GM18526 (cell line): ENCODE results near the gene GNAZ.

Source experiments
- POLR2A ChIP-seq: IDR thresholded peaks from 3 replicates; pipeline ENCODE4 v1.6.1; 2011; ENCODE audit not compliant: insufficient read length; ENCODE audit errors: extremely low read depth

Gene GNAZ

GRCh38 chr22:23058481-23059283, 11.6 kb upstream of the GNAZ start:
- no peak for TF ChIP-seq POLR2A

- no peak for TF ChIP-seq POLR2A
These were observed 10.9 kb upstream of the GNAZ start for GRCh38 chr22:23059284-23059948.

- TF ChIP-seq POLR2A: no peak
These were observed 9.5 kb upstream of the GNAZ start for GRCh38 chr22:23060612-23061400.

- no peak for TF ChIP-seq POLR2A
These were observed 8.6 kb upstream of the GNAZ start for GRCh38 chr22:23061471-23062280.

- no peak for TF ChIP-seq POLR2A
These were observed 7.4 kb upstream of the GNAZ start for GRCh38 chr22:23062616-23063538.

GRCh38 chr22:23063539-23064380, 6.6 kb upstream of the GNAZ start:
- no peak for TF ChIP-seq POLR2A

GRCh38 chr22:23064381-23065068, 5.8 kb upstream of the GNAZ start:
- no peak for TF ChIP-seq POLR2A

GRCh38 chr22:23065069-23065451, 5.3 kb upstream of the GNAZ start:
- no peak for TF ChIP-seq POLR2A

GRCh38 chr22:23065495-23066122, 4.7 kb upstream of the GNAZ start:
- no peak for TF ChIP-seq POLR2A

GRCh38 chr22:23066200-23067022, 3.9 kb upstream of the GNAZ start:
- no peak for TF ChIP-seq POLR2A

- no peak for TF ChIP-seq POLR2A
These were observed 3.2 kb upstream of the GNAZ start for GRCh38 chr22:23067023-23067650.

GRCh38 chr22:23067691-23068090, 2.6 kb upstream of the GNAZ start:
- no peak for TF ChIP-seq POLR2A
